Hepatocyte (in vitro differentiated cells): ENCODE data around the gene SGMS2. TPM values are rescaled to one million over a fixed set of nuclear protein-coding genes. Genes with fewer than 3 reads are reported as not detected.
"Not testable (repeated sequence)": the region's sequence is repeated elsewhere in the genome, so short reads cannot be mapped to it uniquely, and the experiment has no call there.

Experiments used
- DNase-seq: peaks from one replicate; pipeline ENCODE4 v3.0.0-alpha.2; 2016; ENCODE audit warnings: low spot score
- H2AFZ ChIP-seq: fragments of 200-600 bp; sonication (generic); 2 replicates; pipeline ENCODE4 v1.6.0; 2016; ENCODE audit warnings: antibody characterized with exemption, mild to moderate bottlenecking
- H3K27ac ChIP-seq: fragments of 200-600 bp; sonication (generic); 2 replicates; pipeline ENCODE4 v1.5.1; 2016; ENCODE audit warnings: mild to moderate bottlenecking
- H3K27me3 ChIP-seq: fragments of 200-600 bp; sonication (generic); 2 replicates; pipeline ENCODE4 v1.6.1; 2016
- H3K36me3 ChIP-seq: fragments of 200-600 bp; sonication (generic); replicated peaks from 2 replicates; pipeline ENCODE4 v1.5.1; 2016; ENCODE audit warnings: low read depth; ENCODE audit not compliant: insufficient read depth
- H3K4me1 ChIP-seq: fragments of 200-600 bp; sonication (generic); 2 replicates; pipeline ENCODE4 v1.5.1; 2016; ENCODE audit warnings: mild to moderate bottlenecking, moderate library complexity; ENCODE audit not compliant: insufficient read depth
- H3K4me2 ChIP-seq: fragments of 200-600 bp; sonication (generic); 2 replicates; pipeline ENCODE4 v1.6.0; 2016
- H3K4me3 ChIP-seq: fragments of 200-600 bp; sonication (generic); 2 replicates; pipeline ENCODE4 v1.5.1; 2016; ENCODE audit warnings: mild to moderate bottlenecking
- H3K79me2 ChIP-seq: fragments of 200-600 bp; sonication (generic); 2 replicates; pipeline ENCODE4 v1.6.0; 2017; ENCODE audit warnings: mild to moderate bottlenecking
- H3K9me2 ChIP-seq: fragments of 200-600 bp; sonication (generic); replicated peaks from 2 replicates; pipeline ENCODE4 v1.6.0; 2017; ENCODE audit warnings: mild to moderate bottlenecking; ENCODE audit not compliant: insufficient read depth
- H3K9me3 ChIP-seq: fragments of 200-600 bp; sonication (generic); 2 replicates; pipeline ENCODE4 v1.5.1; 2016; ENCODE audit warnings: low read depth, mild to moderate bottlenecking
- H4K20me1 ChIP-seq: fragments of 200-600 bp; sonication (generic); 2 replicates; pipeline ENCODE4 v1.6.0; 2016; ENCODE audit warnings: mild to moderate bottlenecking; ENCODE audit not compliant: insufficient read depth, poor library complexity, severe bottlenecking
- EZH2 ChIP-seq: fragments of 200-600 bp; sonication (generic); IDR thresholded peaks from 2 replicates; pipeline ENCODE4 v1.6.1; 2016; ENCODE audit warnings: antibody characterized with exemption, mild to moderate bottlenecking, borderline replicate concordance
- EZH2phosphoT487 ChIP-seq: fragments of 200-600 bp; sonication (generic); IDR thresholded peaks from one replicate; pipeline ENCODE4 v1.6.1; 2018; ENCODE audit warnings: antibody characterized with exemption, mild to moderate bottlenecking, low read depth, moderate library complexity; ENCODE audit not compliant: unreplicated experiment, severe bottlenecking
- WGBS: methylation state at CpG from one replicate; pipeline ENCODE4 v1.1.6; 2016; ENCODE audit warnings: low lambda C conversion rate; ENCODE audit errors: missing lambda C conversion rate; 5-methylcytosine and 5-hydroxymethylcytosine counted together
- polyA plus RNA-seq: library from polyadenylated mRNA; unstranded; fragments of >200 nt; fragmentation: Nextera tagmentation; extraction: Ambion mirVana; gene quantifications from 2 replicates; pipeline ENCODE4 v1.2.1, GENCODE V29; 2016
- total RNA-seq: library from RNA; depleted of rRNA; stranded (reverse); fragments of >200 nt; gene quantifications from 2 replicates; pipeline ENCODE4 v1.2.3, GENCODE V29; 2014
- TF ChIP-seq, protein P1 (sequence below): fragments of 200-600 bp; sonication (generic); IDR thresholded peaks from 2 replicates; pipeline ENCODE4 v1.5.1; 2016; ENCODE audit warnings: antibody characterized with exemption, mild to moderate bottlenecking; ENCODE audit not compliant: poor library complexity

Gene SGMS2
- total and polyA plus RNA-seq, 2 experiments from 2014 or later, result 33.1 to 75.7 TPM

DNA sequence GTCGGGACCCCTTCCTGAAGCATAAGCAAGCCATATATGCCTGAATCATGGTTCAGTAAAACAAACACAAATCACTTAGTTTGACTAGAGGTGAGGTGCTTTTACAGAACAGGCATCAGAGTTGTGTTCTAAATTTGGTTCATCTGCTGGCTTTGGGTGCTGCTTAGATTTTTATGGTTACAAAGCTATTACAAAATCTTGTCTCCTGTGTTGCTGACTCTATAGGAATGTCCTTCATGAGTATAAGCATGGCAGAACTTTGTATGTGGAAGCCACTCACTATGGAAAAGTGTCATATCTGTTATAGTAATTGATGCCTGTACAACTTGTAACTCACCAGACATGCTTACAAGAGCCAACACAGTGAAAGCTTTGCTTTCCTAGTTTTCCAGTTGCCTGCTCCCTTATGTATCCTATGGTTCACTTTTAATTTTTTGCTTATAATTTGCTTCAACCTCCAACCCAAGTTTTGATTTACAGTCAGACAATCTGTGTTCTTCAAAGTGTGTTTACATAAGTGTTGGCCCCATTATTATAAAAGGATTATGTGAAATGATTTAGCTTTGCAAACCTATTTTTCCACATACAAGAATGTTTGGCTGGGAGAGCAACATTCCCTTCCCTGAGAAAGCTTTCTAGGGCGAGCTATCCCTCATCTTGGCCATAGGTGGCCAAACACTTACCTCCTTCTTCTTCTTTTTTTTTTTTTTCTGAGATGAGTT is 76.6 kb downstream of the SGMS2 start:
- Histone ChIP-seq H3K9me3 (no peaks in the 10 kb centered on the region), H3K79me2 (no peaks in the 10 kb centered on the region), H3K9me2 (no peaks in the 10 kb centered on the region), H3K4me2 (no peak overlapping the region), H2AFZ (no peak overlapping the region), H3K4me1 (no peaks in the 10 kb centered on the region), H4K20me1 (no peaks in the 10 kb centered on the region), H3K36me3 (no peaks in the 10 kb centered on the region), H3K4me3 (no peak overlapping the region), H3K27ac (peak overlapping the region; percentile 45), H3K27me3 (no peaks in the 10 kb centered on the region)
- 94% methylated on average over 2 of the region's 2 CpGs for WGBS
- TF ChIP-seq EZH2 (no peak), EZH2phosphoT487 (no peak)
- TF ChIP-seq, protein P1, sequence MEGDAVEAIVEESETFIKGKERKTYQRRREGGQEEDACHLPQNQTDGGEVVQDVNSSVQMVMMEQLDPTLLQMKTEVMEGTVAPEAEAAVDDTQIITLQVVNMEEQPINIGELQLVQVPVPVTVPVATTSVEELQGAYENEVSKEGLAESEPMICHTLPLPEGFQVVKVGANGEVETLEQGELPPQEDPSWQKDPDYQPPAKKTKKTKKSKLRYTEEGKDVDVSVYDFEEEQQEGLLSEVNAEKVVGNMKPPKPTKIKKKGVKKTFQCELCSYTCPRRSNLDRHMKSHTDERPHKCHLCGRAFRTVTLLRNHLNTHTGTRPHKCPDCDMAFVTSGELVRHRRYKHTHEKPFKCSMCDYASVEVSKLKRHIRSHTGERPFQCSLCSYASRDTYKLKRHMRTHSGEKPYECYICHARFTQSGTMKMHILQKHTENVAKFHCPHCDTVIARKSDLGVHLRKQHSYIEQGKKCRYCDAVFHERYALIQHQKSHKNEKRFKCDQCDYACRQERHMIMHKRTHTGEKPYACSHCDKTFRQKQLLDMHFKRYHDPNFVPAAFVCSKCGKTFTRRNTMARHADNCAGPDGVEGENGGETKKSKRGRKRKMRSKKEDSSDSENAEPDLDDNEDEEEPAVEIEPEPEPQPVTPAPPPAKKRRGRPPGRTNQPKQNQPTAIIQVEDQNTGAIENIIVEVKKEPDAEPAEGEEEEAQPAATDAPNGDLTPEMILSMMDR, result no peak
- DNase-seq, result no peak

DNA sequence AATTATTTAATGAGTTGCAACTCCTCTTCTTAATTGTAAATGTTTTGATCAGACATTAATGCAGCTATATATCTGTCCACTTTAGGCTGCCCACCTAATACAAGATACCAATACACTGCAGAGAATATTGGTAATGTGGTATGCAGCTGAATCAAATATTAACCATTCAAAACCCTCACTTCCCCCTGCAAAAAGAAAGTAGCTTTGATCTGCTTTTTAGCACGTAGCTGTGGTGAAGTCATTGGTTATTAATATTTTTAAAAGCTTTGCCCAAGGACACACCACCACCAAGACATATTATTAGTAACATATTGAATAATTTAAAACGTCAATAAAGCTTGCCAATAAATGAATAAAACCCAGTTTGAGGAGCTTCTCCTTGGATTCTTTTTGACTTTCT is 78.0 kb downstream of the SGMS2 start:
- H3K79me2 ChIP-seq, result no peaks in the 10 kb centered on the region
- H3K9me2 ChIP-seq, result no peaks in the 10 kb centered on the region
- 90% methylated on average over 2 of the region's 2 CpGs for WGBS
- H2AFZ ChIP-seq, result no peak overlapping the region
- H3K27me3 ChIP-seq, result no peaks in the 10 kb centered on the region
- no peak for TF ChIP-seq EZH2
- no peak for TF ChIP-seq EZH2phosphoT487
- TF ChIP-seq, protein P1, result no peak
- no peak overlapping the region for H3K4me2 ChIP-seq
- H3K36me3 ChIP-seq, result no peaks in the 10 kb centered on the region
- H3K4me1 ChIP-seq, result no peaks in the 10 kb centered on the region
- no peak overlapping the region for H3K27ac ChIP-seq
- H4K20me1 ChIP-seq, result no peaks in the 10 kb centered on the region
- H3K4me3 ChIP-seq, result no peak overlapping the region
- DNase-seq, result no peak
- no peaks in the 10 kb centered on the region for H3K9me3 ChIP-seq

DNA sequence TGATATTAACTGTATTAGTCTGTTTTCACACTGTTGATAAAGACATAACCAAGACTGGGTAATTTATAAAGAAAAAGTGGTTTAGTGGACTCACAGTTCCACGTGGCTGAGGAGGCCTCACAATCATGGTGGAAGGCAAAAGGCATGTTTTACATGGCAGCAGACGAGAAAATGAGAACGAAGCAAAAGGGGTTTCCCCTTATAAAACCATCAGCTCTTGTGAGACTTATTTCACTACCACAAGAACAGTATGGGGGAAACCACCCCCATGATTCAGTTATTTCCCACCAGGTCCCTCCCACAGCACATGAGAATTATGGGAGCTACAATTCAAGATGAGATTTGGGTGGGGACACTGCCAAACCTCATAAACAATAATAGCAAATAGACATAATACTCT is 80.3 kb downstream of the SGMS2 start:
- not testable (repeated sequence) for H3K36me3 ChIP-seq, H3K9me2 ChIP-seq, H2AFZ ChIP-seq, H3K27ac ChIP-seq, H3K4me1 ChIP-seq, H3K9me3 ChIP-seq, H3K4me3 ChIP-seq, DNase-seq, H3K79me2 ChIP-seq, H3K4me2 ChIP-seq, H3K27me3 ChIP-seq, H4K20me1 ChIP-seq
- 96% methylated on average over 3 of the region's 3 CpGs for WGBS

DNA sequence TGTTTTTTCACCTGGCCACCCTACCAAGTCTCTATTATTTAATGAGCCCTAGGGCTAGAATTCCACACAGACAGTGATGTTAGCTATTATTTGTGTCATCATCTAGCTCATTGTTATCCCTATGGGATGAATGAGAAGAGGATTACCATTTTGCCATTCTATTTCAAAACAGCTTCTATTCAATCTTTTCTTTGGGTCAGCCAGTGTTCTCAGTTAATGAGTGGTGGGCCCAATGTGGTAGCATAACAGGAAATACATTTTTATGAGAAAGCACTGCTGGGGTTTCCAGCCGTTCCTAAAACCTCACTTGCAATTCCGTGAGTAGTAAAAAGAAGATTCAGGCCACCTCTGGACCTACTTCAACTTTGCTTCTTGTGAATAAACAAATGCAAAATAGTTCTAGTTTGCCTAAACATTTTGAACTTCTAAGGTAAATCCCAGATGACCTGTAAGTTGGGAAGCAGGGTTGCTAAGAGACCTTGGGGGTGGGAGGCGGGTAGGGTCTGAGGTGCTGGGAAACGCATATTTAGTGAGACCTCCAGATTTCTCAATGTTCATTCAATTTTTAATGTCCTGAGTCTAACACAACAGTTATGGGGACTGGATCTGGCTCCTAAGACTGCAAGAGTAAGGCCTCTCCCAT is 81.8 kb downstream of the SGMS2 start:
- H3K4me3 ChIP-seq, result no peak overlapping the region

More for the DNA sequence above, 81.8 kb downstream of the SGMS2 start:
- Histone ChIP-seq H3K27ac (no peak overlapping the region), H3K27me3 (no peaks in the 10 kb centered on the region), H3K4me1 (no peaks in the 10 kb centered on the region), H3K36me3 (no peaks in the 10 kb centered on the region), H3K9me2 (no peaks in the 10 kb centered on the region), H4K20me1 (no peaks in the 10 kb centered on the region), H3K9me3 (no peaks in the 10 kb centered on the region), H3K4me2 (no peak overlapping the region), H2AFZ (no peak overlapping the region), H3K79me2 (no peaks in the 10 kb centered on the region)
- WGBS, result 81% methylated on average over 4 of the region's 4 CpGs
- no peak for DNase-seq
- TF ChIP-seq EZH2phosphoT487, result no peak
- TF ChIP-seq, protein P1, result no peak
- TF ChIP-seq EZH2, result no peak
